ENCODE results near the gene C4BPA.

The C4BPA gene

DNA sequence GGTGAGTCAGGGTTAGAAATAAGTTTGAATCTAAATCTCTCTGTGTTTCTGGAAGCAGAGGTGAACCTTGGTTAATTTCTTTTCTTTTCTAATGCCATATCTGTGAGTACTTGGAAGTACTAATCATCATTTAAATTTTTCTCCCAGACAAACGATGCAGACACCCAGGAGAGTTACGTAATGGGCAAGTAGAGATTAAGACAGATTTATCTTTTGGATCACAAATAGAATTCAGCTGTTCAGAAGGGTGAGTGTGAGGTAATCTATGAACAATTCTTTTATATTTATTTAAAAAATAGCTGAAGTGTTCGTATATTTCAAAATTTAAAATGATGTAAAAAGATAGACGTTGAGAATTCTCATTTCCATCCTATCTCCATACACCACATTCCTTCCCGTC, 11.2 kb downstream of the C4BPA start:
- no peak for DNase-seq
- TF ChIP-seq POLR2A (IDR thresholded peaks at IDR 0.05; ENCODE audit: low read length) (no peak), GATA1 (IDR thresholded peaks at IDR 0.05; ENCODE audit: low read depth, low read length) (no peak)

DNA sequence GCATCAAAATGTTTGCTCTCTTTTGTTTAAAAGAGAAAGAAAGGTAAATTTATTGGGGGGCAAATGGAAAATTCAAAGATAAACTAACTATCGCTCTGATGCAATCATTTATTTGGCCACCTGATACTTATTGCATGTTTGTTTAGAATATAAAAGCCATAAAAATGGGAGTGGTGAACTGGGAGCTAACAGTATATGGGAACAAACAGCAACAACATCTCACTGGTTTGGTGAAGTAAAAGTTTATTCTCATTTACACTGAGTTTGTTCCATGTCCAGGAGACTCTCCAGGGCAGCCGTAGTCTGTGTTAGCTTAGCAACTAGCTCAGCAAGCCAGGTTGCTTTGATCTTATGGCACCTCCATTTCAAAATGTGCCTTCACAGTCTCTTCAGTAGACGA, 20.4 kb downstream of the C4BPA start:
- no peak for DNase-seq
- TF ChIP-seq POLR2A (IDR thresholded peaks at IDR 0.05; ENCODE audit: low read length): no peak
- TF ChIP-seq GATA1 (IDR thresholded peaks at IDR 0.05; ENCODE audit: low read depth, low read length): no peak

DNA sequence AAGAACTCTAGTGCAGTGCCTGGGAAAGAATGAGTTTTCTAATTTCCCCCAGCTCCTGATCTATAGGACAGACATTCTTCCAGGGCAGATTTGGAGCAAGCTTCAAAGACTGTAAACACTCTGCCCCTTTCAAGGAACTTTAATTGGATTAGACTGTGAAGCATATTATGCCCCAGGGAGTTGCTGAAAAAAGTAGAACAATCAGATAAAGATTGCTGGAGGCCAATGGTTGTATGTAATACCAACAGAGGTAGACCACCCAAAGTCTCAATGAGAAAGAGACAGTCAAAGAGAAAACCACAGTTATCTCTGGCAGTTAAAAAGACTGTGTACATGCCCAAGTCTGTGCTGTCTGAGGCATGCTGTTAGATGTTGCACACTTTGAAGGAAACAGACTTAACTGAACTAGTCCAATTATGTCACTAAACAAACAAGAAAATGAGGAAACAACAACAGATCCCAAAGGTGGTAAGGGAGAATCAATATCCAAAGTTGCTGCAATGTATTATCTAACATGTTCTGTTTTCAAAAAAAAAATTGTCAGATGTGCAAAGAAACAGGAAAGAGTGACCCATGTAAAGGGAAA, 24.4 kb downstream of the C4BPA start:
- TF ChIP-seq POLR2A (IDR thresholded peaks at IDR 0.05; ENCODE audit: low read length): no peak
- no peak for TF ChIP-seq GATA1 (IDR thresholded peaks at IDR 0.05; ENCODE audit: low read depth, low read length)
- DNase-seq: no peak

DNA sequence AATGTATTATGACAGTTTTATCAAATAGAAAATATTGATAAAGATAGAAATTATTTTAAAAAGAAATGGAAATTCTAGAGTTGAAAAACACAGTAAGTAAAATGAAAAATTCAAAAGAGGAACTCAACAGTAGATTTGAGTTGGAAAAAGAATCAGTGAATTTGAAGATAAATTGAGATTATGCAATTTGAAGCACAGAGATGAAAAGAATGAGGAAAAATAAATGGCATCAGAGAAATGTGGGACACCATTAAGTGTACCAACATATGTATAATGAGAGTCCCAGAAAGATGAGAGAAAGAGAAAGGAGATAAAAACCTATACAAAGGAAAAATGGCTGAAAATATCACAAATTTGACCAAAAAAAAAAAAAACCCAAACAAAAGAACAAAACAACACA, 25.0 kb downstream of the C4BPA start:
- TF ChIP-seq POLR2A (IDR thresholded peaks at IDR 0.05; ENCODE audit: low read length) (no peak), GATA1 (IDR thresholded peaks at IDR 0.05; ENCODE audit: low read depth, low read length) (no peak)
- no peak for DNase-seq

DNA sequence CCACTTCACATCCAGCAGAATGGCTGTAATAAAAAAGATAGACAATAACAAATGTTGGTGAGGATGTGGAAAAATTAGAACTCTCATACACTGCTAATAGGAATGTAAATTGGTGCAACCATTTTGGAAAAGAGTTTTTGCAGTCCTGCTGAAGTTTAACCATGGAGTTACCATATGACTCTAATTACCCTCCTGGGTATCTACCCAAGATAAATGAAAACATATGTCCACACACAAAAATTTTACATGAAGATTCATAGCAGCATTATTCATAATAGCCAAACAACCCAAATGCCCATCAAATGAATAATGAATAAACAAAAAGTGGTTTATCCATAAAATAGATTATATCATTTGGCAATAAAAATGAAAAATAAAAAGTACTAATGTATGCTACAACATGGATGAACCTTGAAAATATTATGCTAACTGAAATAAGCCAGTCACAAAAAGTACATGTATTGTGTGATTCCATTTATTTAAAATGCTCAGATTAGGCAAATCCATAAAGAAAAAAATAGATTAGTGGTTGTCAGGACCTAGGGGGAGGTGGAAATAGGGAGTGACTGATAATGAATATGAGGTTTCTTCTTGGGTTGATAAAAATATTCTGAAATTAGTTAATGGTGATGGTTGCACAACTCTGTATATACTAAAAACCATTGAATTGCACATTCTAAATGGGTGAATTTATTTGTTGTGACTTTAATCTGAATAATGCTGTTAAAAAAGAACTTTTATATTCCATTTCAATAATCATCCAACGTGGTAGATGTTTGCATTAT, 26.4 kb downstream of the C4BPA start:
- no peak for DNase-seq
- TF ChIP-seq POLR2A (IDR thresholded peaks at IDR 0.05; ENCODE audit: low read length) (no peak), GATA1 (IDR thresholded peaks at IDR 0.05; ENCODE audit: low read depth, low read length) (no peak)

DNA sequence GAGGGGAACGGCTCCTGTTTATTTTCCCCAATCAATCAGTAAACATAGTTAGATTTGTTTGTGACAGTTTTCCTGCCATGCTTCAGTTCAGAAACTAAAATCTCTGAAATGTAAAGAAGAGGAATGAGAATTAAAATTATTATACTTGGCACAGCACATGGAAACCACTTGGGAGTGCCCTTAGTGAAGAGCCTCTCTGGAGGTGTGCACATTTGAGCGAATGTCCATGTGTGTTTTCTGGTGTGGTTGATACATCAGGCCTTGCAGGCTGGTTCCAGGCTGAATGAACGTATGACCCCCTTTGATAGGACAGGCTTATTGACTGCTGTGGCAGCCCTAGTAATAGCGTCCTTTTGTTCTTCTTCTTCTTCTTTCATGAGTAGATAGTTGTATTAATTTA, 27.1 kb downstream of the C4BPA start:
- TF ChIP-seq POLR2A (IDR thresholded peaks at IDR 0.05; ENCODE audit: low read length) (no peak), GATA1 (IDR thresholded peaks at IDR 0.05; ENCODE audit: low read depth, low read length) (no peak)
- DNase-seq: no peak

DNA sequence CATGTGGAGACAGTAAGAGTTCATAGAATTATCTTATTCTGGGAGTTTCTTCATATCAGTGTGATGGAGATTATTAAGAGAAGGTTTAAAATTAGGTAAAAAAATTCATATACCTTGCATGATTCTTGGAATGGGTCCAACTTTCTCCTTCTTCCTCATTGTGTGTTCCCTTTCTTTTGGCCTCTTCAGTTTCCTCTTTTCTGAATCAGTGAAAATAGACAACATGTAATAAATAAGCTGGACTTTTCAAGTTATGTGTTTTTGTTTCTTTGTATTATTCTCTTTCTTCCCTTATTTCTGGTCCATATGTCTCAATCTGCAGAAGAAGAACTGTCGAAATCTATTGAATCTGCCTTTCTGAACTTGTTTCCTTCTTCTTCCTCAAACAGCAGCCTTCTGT, 30.5 kb downstream of the C4BPA start:
- no peak for TF ChIP-seq GATA1 (IDR thresholded peaks at IDR 0.05; ENCODE audit: low read depth, low read length)
- no peak for TF ChIP-seq POLR2A (IDR thresholded peaks at IDR 0.05; ENCODE audit: low read length)
- DNase-seq: no peak

DNA sequence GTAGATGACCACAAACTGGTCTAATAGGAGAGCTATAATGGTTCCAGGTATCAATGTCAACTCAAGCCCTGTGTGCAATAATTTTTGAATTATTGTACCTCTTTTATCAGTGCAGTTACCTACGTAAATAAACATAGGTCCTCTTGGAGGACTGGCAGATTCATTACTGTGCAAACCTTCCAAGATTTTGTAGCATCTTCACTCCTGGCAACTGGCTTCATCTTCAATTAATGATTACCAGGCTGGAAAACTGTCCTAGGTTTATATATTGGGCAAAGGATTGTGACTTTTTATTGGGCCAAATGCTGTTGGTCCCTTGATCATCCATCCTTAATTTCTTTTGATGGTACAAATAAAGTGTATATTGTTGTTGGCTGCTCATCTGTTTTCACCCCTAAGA, 35.6 kb downstream of the C4BPA start:
- no peak for DNase-seq
- TF ChIP-seq GATA1 (IDR thresholded peaks at IDR 0.05; ENCODE audit: low read depth, low read length): no peak
- no peak for TF ChIP-seq POLR2A (IDR thresholded peaks at IDR 0.05; ENCODE audit: low read length)

DNA sequence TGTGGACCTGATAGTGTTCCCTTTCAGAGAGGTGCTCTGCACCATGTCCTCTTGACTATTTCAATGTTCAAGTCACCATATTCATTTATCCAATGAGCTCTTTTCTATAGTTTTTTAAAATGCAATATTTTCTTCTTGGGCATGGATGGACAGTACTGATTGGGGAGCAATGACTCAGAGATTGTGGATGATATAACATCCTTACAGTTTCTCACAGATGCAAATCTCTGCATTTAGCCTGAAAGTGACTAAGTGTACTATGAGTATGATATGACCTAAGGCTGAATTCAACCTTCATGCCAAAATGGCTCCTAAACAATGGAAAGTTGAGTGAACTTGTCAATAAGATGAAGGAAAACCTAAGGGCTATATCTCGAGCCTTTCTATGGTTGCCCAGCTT, 36.5 kb downstream of the C4BPA start:
- TF ChIP-seq GATA1 (IDR thresholded peaks at IDR 0.05; ENCODE audit: low read depth, low read length) (no peak), POLR2A (IDR thresholded peaks at IDR 0.05; ENCODE audit: low read length) (no peak)
- no peak for DNase-seq

DNA sequence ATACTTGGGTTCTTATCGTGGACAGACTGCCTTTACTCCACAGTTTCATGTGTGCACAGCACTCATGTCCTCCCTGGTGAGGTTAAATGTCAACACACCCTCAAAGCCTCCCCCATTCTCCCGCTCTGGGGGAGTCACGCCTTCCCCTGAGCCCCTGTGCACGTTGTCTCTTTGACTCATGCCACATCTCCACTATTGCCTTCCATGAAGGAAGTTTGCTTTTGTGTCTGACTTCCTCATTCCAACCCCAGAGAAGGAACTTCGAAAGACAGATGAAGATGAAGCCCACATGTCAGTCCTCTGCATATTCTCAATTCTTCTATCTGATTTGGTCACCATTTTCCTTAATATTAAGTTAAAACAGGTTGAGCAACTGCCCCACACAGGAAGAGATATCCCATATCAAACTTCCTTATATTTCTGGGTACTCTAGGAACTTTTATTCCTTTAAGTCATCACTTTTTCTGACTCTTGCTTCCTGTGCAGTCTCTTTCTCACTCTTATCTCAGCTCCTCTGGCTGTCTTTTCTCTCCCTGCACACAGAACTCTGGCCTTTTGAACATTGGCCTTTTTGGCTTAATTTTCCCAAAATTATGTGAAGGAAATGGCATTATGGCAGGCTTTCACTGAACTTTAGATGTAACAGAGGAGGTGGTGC, 41.5 kb downstream of the C4BPA start:
- no peak for DNase-seq
- TF ChIP-seq POLR2A (IDR thresholded peaks at IDR 0.05; ENCODE audit: low read length) (no peak), GATA1 (IDR thresholded peaks at IDR 0.05; ENCODE audit: low read depth, low read length) (no peak)

DNA sequence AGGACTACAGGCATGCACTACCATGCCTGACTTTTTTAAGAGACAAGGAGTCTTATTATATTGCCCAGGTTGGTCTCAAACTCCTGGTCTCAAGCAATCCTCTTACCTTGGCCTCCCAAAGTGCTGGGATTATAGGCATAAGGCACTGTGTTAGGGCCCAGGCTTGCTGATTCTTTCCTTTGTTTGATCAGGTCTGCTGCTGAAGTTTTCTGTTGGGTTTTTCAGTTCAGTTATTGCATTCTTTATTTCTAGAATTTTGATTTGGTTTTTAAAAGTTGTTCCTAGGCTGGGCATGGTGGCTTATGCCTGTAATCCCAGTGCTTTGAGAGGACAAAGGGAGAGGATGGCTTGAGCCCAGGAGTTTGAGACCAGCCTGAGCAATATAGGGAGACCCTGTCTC, 47.9 kb downstream of the C4BPA start:
- TF ChIP-seq POLR2A (IDR thresholded peaks at IDR 0.05; ENCODE audit: low read length): no peak
- no peak for TF ChIP-seq GATA1 (IDR thresholded peaks at IDR 0.05; ENCODE audit: low read depth, low read length)
- no peak for DNase-seq

DNA sequence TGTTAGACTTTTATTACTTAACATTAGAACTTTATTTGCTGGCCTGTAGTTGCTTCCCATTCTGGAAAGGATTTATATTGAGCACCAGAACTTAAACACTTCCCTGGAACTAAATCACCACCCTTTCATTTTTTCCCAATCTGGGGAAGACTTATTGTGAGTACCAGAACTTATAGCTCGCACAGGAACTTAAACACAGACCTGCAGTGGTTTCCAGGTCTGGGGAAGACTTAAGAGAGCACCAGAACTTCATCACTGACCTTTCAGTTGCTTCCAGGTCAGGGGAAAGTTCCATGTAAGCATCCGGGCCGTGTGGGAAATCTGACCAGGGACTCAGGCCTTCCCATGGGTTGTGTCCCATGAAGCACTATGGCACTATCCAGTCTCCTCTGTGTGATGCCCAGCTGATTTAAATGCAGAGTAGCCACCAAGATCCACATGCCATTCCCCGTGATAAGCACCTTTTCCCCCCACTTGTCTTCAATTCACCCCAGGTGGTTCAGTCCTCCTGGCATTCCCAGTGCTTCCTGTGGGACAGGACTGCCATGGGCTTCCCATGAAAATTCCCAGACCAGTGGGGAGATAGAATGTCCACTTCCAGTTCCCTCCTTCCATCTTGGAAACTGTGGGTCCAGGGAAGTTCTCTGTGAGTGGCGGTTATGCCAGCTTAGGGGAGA, 48.9 kb downstream of the C4BPA start:
- no peak for DNase-seq
- TF ChIP-seq GATA1 (IDR thresholded peaks at IDR 0.05; ENCODE audit: low read depth, low read length) (no peak), POLR2A (IDR thresholded peaks at IDR 0.05; ENCODE audit: low read length) (no peak)

DNA sequence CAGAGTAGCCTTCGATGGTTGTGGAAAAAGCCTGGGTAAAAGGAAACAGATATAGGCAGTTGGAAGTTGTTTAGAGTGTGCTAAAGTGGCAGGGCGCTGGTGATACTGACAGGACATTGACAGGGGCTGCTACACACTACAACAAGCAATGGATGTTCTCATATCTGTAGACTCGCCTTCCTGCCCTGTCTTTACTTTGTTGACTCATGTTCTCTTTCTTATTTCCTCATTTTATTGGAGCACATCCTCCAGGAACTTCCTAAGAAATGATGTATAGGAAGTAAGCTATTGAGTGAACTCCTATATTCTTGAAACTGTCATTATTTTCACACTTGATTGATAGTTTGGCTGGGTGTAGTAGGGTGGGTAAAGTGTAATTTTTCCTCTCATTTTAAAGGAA, 51.0 kb downstream of the C4BPA start:
- TF ChIP-seq POLR2A (IDR thresholded peaks at IDR 0.05; ENCODE audit: low read length): no peak
- TF ChIP-seq GATA1 (IDR thresholded peaks at IDR 0.05; ENCODE audit: low read depth, low read length): no peak

DNA sequence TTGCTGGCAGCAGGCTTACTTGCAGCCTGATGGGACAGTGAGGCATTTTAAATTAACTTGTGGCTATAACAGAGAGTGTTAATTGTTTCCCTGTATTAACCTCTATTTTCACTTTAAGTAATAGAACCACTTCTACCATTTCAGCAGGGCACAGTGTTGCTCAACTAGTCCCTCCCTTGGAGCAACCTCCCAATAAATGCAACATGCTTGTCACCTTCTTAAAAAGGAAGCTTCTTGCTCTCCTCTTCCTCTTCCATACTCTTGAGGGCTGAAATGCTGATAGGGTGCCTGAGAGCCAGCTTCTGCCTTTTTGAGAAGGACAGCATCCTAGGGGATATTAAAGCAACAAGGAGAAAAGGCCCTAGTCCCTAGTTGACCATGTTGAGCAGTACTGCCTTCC, 52.1 kb downstream of the C4BPA start:
- TF ChIP-seq GATA1 (IDR thresholded peaks at IDR 0.05; ENCODE audit: low read depth, low read length) (no peak), POLR2A (IDR thresholded peaks at IDR 0.05; ENCODE audit: low read length) (no peak)

More for the DNA sequence above, 51.0 kb downstream of the C4BPA start:
- DNase-seq: no peak

More for the DNA sequence above, 52.1 kb downstream of the C4BPA start:
- no peak for DNase-seq
